Ascending aorta (tissue), 2 donors: ENCODE results near the gene TRERF1. TPM values are rescaled to one million over a fixed set of nuclear protein-coding genes. Genes with fewer than 3 reads are reported as not detected.
A peak's percentile ranks its signal among the peaks of the same experiment; 100 is the strongest.

ENCODE experiments used
- DNase-seq, 2 donors: peaks; one replicate each; pipeline ENCODE4 v3.0.0-alpha.2; 2019; ENCODE audit warnings: low spot score in 2 of 2
- H3K27ac ChIP-seq, 2 donors: fragments of 200-600 bp; sonication (generic); one replicate each; pipeline ENCODE4 v1.5.1; 2016 to 2017; ENCODE audit warnings: mild to moderate bottlenecking in 1 of 2
- H3K27me3 ChIP-seq: fragments of 200-600 bp; sonication (generic); one replicate; pipeline ENCODE4 v1.5.1; 2017
- H3K36me3 ChIP-seq, 2 donors: fragments of 200-600 bp; sonication (generic); one replicate each; pipeline ENCODE4 v1.5.1; 2016
- H3K4me1 ChIP-seq, 2 donors: fragments of 200-600 bp; sonication (generic); one replicate each; pipeline ENCODE4 v1.5.1; 2016 to 2017; ENCODE audit warnings: mild to moderate bottlenecking in 1 of 2
- H3K4me3 ChIP-seq, 2 donors: fragments of 200-600 bp; sonication (generic); one replicate each; pipeline ENCODE4 v1.5.1; 2016 to 2017; ENCODE audit warnings: mild to moderate bottlenecking in 1 of 2
- H3K9me3 ChIP-seq, 2 donors: fragments of 200-600 bp; sonication (generic); one replicate each; pipeline ENCODE4 v1.5.1; 2016
- CTCF ChIP-seq, 3 experiments: fragments of 200-600 bp in 2 of 3; fragments of 450-650 bp in 1 of 3; sonication (generic) in 2 of 3; IDR thresholded peaks; one replicate each; pipeline ENCODE4 v1.5.1; 2016 to 2019; ENCODE audit warnings: antibody characterized with exemption in 3 of 3, mild to moderate bottlenecking in 1 of 3, moderate library complexity in 1 of 3
- intact Hi-C: fragments of 100-400 bp; cut with DNase I; formaldehyde crosslinking; loops from one replicate; pipeline ENCODE4 v1.15.1; 2023
- total RNA-seq: library from RNA; depleted of rRNA; stranded (reverse); fragments of >200 nt; gene quantifications from one replicate; pipeline ENCODE4 v1.1.0, GENCODE V29; 2016

TRERF1 gene
- total RNA-seq, 1 donor from 2014 or later: 34.1 TPM

GRCh38 chr6:42257614-42258013 lies 194.1 kb downstream of the TRERF1 start:
- no peaks in the 10 kb centered on the region for H3K27me3 ChIP-seq
- H3K9me3 ChIP-seq: no peaks in the 10 kb centered on the region
- H3K36me3 ChIP-seq: peaks cover 9 to 19% of the 10 kb centered on the region in 2 donors
- no peak overlapping the region for H3K4me3 ChIP-seq
- no peak overlapping the region for H3K27ac ChIP-seq
- TF ChIP-seq CTCF (IDR thresholded peaks at IDR 0.05): no peak
- intact Hi-C loops: no loop called here
- DNase-seq: no peak
- no peaks in the 10 kb centered on the region for H3K4me1 ChIP-seq

GRCh38 chr6:42257063-42257462 lies 194.7 kb downstream of the TRERF1 start:
- H3K4me3 ChIP-seq: no peak overlapping the region
- no peaks in the 10 kb centered on the region for H3K27me3 ChIP-seq
- no peak for DNase-seq
- no peaks in the 10 kb centered on the region for H3K9me3 ChIP-seq
- no peak overlapping the region for H3K27ac ChIP-seq
- no peak for TF ChIP-seq CTCF (IDR thresholded peaks at IDR 0.05)
- no peaks in the 10 kb centered on the region for H3K4me1 ChIP-seq
- intact Hi-C loops: no loop called here
- H3K36me3 ChIP-seq: peaks cover 9 to 19% of the 10 kb centered on the region in 2 donors

- Histone ChIP-seq H3K27ac (no peak overlapping the region), H3K36me3 (peaks cover 9 to 19% of the 10 kb centered on the region in 2 donors), H3K4me3 (no peak overlapping the region), H3K4me1 (no peaks in the 10 kb centered on the region), H3K9me3 (no peaks in the 10 kb centered on the region), H3K27me3 (no peaks in the 10 kb centered on the region)
- no peak for TF ChIP-seq CTCF (IDR thresholded peaks at IDR 0.05)
- DNase-seq: no peak
- intact Hi-C loops: no loop called here
Measured at GRCh38 chr6:42255050-42255449, 196.7 kb downstream of the TRERF1 start.

- Histone ChIP-seq H3K9me3 (no peaks in the 10 kb centered on the region), H3K27me3 (no peaks in the 10 kb centered on the region), H3K36me3 (peaks cover 9 to 19% of the 10 kb centered on the region in 2 donors), H3K4me1 (no peaks in the 10 kb centered on the region), H3K4me3 (no peak overlapping the region), H3K27ac (no peak overlapping the region)
- intact Hi-C loops: no loop called here
- no peak for TF ChIP-seq CTCF (IDR thresholded peaks at IDR 0.05)
- no peak for DNase-seq
Measured at GRCh38 chr6:42254505-42254904, 197.2 kb downstream of the TRERF1 start.

- Histone ChIP-seq H3K27me3 (no peaks in the 10 kb centered on the region), H3K27ac (peak overlapping the region; percentile 27 to 34), H3K4me3 (no peak overlapping the region), H3K9me3 (no peaks in the 10 kb centered on the region), H3K4me1 (no peaks in the 10 kb centered on the region), H3K36me3 (peaks cover 9 to 16% of the 10 kb centered on the region in 2 donors)
- no peak for TF ChIP-seq CTCF (IDR thresholded peaks at IDR 0.05)
- intact Hi-C loops: no loop called here
- DNase-seq: no peak
Measured at GRCh38 chr6:42251911-42252637, 199.7 kb downstream of the TRERF1 start.
